Skin epidermis (tissue), 12 donors: Measurements from ENCODE around the gene SF3A2.

Experiments
- H3K27ac ChIP-seq, 21 experiments: fragments of 200-600 bp; sonication (generic) in 11 of 21; one replicate each; pipeline ENCODE4 v1.5.0; 2020; ENCODE audit warnings: mild to moderate bottlenecking in 3 of 21, inconsistent platforms in 2 of 21, moderate library complexity in 2 of 21
- H3K4me3 ChIP-seq, 7 experiments: fragments of 200-600 bp; sonication (generic) in 2 of 7; one replicate each; pipeline ENCODE4 v1.5.0; 2020; ENCODE audit warnings: inconsistent platforms in 2 of 7, mild to moderate bottlenecking in 2 of 7, moderate library complexity in 1 of 7

SF3A2 gene

GRCh38 chr19:2269244-2270156, 32.9 kb downstream of the SF3A2 start:
- Histone ChIP-seq H3K27ac (peak overlapping the region; percentile 81 to 99 (median 98)), H3K4me3 (peak overlapping the region; percentile 72 to 100 (median 91))

DNA sequence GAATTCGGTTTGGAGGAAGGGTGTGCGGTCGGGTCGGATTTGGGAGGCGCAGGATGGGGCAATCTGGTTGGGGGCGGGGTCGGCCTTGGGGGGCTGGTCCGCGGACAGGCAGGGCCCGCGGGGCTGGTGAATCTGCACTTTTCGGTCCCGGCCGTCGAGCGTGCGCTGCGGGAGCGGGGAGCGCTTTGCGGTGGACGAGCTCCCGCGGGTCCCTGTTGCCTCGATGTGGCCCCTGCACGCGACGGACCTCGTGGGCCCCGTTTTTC, 33.5 kb downstream of the SF3A2 start:
- H3K4me3 ChIP-seq: peak overlapping the region; percentile 72 to 100 (median 91)
- H3K27ac ChIP-seq: peak overlapping the region; percentile 81 to 99 (median 98)

GRCh38 chr19:2270423-2271233, 34.0 kb downstream of the SF3A2 start:
- peak overlapping the region; percentile 72 to 100 (median 91) for H3K4me3 ChIP-seq

GRCh38 chr19:2271234-2272103, 34.8 kb downstream of the SF3A2 start:
- peak overlapping the region; percentile 34 to 99 (median 98) for H3K27ac ChIP-seq
- peak overlapping the region; percentile 72 to 100 (median 91) for H3K4me3 ChIP-seq

More at GRCh38 chr19:2270423-2271233, 34.0 kb downstream of the SF3A2 start:
- peak overlapping the region; percentile 81 to 99 (median 98) for H3K27ac ChIP-seq

DNA sequence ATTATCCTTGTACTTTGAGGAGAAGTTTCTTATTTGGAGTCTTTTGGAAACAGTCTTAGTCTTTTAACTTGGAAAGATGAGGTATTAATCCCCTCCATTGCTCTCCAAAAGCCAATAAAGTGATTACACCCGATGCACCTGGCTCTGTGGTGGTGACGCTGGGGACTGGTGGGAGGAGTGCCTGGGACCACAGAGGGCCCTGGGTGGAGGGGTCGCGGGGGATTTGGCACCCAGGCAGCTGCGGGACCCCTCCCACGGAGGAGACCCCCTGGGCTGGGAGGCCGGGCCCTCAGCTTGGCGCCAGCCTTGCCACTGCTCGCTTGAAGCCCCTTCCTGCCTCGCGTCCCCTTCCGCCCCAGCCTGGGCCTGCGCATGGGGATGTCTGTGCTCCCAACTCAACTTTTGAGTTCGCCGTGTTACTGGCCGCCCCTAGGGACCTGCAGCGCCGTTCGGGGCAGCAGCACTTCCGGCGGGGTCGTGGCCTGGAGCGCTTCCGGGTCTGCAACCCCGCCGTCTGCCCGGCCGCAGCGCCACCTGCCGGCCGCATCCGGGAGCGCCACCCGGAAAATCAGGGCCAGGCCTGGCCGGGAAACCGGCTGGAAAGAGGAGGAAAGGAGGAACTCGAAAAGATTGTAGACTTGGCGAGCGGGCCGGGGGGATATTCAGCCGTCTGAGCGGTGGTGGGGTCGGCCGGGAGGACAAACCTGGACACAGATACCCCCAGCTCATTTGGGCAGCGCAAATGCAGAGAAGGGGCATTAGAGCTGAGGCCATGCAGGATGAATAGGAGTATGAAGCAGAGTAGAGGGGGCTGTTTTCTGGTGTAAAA, 36.9 kb downstream of the SF3A2 start:
- H3K27ac ChIP-seq: peak overlapping the region in 19 of 21 experiments; percentile 2 to 99 (median 55)
- H3K4me3 ChIP-seq: peak overlapping the region in 4 of 7 experiments; percentile 8 to 91 (median 14)

GRCh38 chr19:2274185-2274711, 37.6 kb downstream of the SF3A2 start:
- Histone ChIP-seq H3K4me3 (peak overlapping the region in 1 of 7 experiments; percentile 91), H3K27ac (peak overlapping the region in 14 of 21 experiments; percentile 31 to 99 (median 64))

DNA sequence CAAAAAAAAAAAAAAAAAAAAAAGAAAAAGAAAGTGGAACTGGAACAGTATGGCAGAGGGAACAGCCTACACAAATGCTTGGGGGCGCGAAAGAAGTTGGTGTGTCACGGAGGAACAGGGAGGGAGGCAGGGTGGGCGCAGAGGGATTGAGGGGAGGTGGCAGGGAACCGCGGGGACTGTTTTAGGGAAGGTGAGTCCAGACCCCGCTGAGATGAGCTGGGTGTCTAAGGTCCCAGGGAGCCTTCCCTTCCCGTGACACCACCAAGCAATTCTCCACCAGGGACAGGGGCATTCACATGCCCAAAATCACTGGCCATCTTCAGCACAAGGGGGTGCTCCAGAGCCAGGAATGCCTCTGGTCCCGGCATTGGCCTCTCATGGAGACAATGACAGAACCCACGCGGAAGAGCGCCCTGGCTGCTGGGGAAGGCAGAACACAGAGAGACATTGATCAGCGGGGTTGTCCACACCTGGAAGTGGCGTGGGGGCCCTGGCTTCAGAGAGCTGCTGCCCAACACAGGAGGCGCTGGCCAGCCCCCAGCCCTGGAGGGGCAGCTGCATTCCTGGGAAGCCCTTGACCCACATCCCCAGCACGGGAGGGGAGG, 38.4 kb downstream of the SF3A2 start:
- Histone ChIP-seq H3K4me3 (no peak overlapping the region), H3K27ac (peak overlapping the region in 5 of 21 experiments; percentile 14 to 34 (median 23))

DNA sequence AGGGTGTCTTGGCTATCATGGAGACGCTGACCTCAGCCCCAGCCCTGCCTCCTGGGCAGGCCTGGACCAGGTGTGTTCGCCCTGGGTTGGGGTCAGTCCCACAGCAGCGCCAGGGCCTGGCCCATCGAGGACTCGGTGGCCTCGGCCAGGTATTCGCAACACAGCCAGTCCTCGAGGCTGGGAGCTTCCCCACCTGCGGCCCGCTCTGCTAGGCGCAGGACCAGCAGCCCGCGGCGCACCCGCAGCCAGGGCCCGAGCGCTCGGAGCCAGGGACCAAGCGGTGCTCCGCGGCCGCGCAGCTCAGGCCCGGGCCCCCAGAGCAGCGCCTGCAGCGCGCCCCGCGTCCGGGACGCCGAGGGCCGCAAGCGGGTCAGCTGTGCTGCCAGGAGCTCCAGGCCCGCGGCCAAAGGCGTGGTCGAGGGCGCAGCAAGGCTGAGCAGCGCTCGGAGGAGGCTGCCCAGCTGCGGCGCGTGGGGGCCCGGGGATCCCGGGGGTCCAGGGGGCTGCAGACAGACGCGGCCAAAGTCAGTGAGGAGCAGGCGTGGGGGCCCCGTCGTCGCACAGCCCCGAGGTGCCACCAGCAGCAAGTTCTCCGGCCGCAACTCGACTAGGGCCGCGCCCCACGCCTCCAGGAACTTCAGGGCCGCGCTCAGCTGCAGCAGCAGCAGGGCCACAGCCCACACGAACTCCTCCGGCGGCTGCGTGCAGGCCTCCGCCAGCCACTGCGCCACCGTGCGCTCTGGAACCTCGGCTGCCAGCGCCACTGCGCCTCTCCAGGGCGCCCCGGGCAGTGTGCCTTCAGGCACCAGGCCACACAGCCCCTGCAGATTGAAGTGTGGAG, 39.2 kb downstream of the SF3A2 start:
- peak overlapping the region in 7 of 21 experiments; percentile 14 to 46 (median 26) for H3K27ac ChIP-seq
- peak overlapping the region in 1 of 7 experiments; percentile 18 for H3K4me3 ChIP-seq

DNA sequence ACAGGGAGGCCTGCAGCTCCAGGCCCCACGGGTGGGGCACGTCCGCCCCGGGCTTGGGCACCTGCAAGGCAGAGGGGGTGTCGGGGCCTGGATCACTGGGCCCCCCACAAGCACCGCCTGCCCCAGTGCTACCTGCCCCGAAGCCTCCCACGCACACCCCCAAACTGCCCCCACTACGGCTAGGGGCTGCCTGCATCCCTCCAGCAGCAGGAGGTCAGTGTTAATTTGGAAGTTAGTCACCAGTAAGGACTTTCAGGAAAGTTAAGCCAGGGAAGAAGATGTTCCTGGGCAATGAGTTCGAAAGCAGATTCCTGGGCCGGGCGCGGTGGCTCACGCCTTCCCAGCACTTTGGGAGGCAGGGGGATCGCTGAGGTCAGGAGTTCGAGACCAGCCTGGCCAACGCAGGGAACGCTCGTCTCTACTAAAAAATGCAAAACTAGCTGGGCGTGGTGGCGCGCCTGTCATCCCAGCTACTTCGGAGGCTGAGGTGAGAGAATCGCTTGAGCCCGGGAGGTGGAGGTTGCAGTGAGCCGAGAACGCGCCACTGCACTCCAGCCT, 39.9 kb downstream of the SF3A2 start:
- Histone ChIP-seq H3K4me3 (peak overlapping the region in 1 of 7 experiments; percentile 18), H3K27ac (peak overlapping the region in 4 of 21 experiments; percentile 16 to 46 (median 32))

GRCh38 chr19:2277138-2277537, 40.5 kb downstream of the SF3A2 start:
- Histone ChIP-seq H3K27ac (no peak overlapping the region), H3K4me3 (no peak overlapping the region)

DNA sequence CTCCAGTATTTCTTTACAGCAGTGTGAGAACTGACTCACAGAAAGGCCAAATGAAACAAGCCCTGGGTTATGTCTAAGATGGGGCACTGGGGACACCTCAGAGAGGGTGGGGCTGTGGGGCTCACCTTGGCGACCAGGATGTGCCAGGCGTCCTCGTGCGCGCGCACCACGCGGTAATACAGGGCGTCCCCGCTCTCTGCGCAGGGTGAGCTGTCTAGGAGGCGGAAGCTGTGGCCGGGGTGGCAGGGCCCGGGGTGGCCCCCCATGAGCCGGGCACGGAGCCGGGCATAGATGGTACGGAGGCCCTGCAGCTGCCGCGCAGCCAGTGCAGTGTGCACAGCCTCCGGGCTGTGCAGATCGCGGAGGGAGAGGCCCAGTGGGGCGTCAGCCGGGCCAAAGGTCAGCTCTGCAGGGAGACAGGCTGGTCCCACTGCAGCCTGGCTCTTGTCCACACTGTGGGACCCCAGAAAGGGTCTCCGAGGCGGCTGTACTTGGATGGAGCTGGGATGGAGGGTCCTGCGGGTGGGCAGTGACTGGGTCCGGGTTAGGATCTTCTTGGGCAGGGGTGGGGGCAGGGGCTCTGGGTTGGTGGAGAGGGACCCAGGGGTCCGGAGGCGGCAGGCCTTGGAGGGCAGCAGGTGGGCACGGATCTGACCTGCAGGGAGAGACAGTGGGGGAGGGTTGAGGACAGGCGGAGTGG, 42.0 kb downstream of the SF3A2 start:
- H3K27ac ChIP-seq: no peak overlapping the region
- no peak overlapping the region for H3K4me3 ChIP-seq

DNA sequence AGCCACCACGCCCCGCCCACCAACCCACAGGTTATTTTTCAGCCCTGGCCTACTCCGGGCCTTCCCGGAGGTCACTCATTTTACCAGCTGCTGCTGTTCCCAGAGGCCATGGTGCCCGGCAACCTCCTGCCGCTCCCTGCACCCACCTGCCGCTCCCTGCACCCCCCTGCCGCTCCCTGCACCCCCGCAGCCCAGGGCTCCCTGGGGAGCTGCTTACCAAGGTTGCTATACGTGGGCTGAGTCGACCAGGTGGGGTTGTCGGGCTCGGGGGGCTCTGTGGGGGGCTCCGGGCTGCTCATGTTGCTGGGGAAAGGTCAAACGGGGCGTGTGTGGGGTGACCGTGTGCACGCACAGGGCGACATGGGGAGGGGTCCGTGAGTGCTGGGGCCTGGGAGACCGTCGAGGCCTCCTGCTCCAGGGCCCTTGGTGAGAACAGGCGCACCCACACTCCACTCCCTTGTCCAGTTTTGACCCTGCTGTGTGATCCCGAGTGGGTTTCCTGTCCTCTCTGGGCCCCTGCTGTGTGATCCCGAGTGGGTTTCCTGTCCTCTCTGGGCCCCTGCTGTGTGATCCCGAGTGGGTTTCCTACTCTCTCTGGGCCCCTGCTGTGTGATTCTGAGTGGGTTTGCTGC, 44.1 kb downstream of the SF3A2 start:
- no peak overlapping the region for H3K4me3 ChIP-seq
- H3K27ac ChIP-seq: no peak overlapping the region

DNA sequence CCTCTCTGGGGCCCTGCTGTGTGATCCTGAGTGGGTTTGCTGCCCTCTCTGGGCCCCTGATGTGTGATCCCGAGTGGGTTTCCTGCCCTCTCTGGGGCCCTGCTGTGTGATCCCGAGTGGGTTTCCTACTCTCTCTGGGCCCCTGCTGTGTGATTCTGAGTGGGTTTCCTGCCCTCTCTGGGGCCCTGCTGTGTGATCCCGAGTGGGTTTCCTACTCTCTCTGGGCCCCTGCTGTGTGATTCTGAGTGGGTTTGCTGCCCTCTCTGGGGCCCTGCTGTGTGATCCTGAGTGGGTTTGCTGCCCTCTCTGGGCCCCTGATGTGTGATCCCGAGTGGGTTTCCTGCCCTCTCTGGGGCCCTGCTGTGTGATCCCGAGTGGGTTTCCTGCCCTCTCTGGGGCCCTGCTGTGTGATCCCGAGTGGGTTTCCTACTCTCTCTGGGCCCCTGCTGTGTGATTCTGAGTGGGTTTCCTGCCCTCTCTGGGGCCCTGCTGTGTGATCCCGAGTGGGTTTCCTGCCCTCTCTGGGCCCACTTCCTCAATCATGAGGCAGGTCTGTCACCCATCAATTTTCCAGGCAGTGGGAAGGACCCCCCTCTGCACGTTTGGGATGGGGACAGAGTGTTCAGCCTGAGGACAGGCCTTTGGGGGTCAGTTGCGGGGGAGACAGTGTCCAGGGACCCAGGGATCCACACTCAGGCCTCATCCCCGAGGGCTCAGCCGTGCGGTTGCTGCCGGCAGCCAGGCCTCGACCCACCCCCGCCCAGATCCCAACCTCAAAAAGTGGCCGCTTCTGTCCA, 44.8 kb downstream of the SF3A2 start:
- peak overlapping the region in 4 of 7 experiments; percentile 11 to 32 (median 20) for H3K4me3 ChIP-seq
- H3K27ac ChIP-seq: peak overlapping the region in 15 of 21 experiments; percentile 12 to 72 (median 50)

DNA sequence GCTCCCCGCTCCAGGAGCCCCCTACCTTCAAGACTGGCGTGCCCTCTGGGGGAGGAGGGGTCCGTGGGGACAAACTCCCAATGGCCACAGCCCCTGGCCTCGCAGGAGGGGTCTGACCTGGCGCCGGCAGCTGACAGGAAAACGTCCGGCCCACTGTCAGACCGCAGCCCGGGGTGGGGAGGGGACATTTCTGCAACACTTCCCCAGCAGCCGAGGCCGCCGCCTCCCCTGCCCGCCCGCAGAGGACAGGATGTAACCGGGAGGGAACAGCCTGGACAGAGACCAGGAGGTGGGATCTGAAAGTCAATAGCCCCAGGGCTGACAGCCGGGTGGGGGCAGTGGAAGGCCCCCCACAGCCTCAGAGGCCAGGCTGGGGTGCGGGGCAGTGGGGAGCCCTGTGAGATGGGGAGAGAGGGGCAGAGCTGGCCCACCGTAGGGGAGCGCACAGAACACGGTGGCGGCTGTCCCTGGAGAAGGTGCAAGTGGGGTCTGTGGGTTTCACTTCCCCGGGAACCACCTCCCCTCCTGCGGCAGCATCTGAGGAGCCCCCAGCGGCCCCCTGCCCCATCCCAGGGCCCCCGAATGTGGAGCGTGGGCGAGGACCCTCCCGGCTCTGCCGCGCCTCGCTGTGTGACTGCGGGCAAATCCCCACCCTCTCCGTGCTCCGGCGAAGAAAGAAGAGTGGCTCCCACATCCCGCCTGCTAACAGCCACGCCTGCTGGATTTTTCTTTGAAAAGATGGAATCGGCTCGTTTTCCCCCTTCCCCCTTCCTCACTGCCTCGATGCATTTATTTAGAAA, 45.6 kb downstream of the SF3A2 start, which contains the start of gene PEAK3:
TSS of gene PEAK3 (minus strand) at position 114 of the 800 bp plus-strand sequence. CDS start 1,244 bp downstream, outside the sequence.
- Histone ChIP-seq H3K4me3 (peak within 1 kb of the TSS in 4 of 7 experiments; percentile 11 to 32 (median 20)), H3K27ac (peak within 1 kb of the TSS in 15 of 21 experiments; percentile 12 to 72 (median 50))
